Vein endothelial cell (primary cell): Measurements from ENCODE around the gene ARL2. TPM values are rescaled to one million over a fixed set of nuclear protein-coding genes. Genes with fewer than 3 reads are reported as not detected.

Experiments
- small RNA-seq: library from RNA; depleted of rRNA; stranded (forward); fragments of <200 nt; gene quantifications from one replicate; pipeline ENCODE3, GENCODE V24; 2012
- total RNA-seq: library from RNA; depleted of rRNA; stranded (reverse); fragments of >200 nt; gene quantifications from 2 replicates; pipeline ENCODE4 v1.2.3, GENCODE V29; 2012

ARL2 gene
- total RNA-seq = 97.8 and 115 TPM in 2 replicates

DNA sequence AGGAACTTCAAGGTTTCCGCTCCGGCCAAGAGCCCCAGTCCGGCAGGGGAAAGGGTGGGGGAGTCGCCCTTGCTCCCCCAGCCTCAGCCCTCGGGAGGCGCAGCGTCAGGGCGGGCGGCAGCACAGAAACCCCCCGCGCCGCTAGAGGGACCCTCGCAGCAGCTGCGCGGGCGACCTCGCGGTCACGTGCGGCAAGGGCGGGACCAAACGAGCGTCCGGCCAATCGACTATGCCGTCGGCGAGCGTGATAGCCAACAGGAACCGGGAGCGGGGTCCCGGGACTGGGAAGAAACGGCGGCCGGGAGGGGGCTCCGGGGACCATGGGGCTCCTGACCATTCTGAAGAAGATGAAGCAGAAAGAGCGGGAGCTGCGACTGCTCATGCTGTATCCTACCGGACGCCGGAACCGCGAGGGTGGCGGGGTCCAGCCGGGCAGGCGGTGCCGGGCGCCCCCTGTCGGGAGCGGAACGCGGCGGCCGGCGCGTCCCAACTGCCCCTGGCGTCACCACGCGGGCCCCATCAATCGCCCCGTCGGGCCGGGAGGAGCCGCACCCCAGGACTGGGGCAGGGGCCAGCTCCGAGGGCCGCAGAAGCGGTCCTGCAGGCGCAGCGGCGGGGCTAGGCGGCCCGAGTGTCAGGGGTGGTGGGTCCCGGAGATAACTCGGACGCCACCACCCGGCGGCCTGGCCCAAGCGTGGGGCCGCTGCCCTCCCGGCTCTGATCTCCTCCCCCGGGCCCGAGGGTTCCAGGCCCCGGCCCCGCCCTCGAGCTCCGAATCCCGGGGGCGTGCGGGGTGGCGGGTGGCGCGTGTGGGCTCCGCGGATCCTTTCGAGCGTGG lies at the start of gene ARL2:
Gene ARL2, plus strand, starts transcription at position 273 of the 838 bp plus-strand sequence. Its CDS starts 48 bp downstream, at position 321.

DNA sequence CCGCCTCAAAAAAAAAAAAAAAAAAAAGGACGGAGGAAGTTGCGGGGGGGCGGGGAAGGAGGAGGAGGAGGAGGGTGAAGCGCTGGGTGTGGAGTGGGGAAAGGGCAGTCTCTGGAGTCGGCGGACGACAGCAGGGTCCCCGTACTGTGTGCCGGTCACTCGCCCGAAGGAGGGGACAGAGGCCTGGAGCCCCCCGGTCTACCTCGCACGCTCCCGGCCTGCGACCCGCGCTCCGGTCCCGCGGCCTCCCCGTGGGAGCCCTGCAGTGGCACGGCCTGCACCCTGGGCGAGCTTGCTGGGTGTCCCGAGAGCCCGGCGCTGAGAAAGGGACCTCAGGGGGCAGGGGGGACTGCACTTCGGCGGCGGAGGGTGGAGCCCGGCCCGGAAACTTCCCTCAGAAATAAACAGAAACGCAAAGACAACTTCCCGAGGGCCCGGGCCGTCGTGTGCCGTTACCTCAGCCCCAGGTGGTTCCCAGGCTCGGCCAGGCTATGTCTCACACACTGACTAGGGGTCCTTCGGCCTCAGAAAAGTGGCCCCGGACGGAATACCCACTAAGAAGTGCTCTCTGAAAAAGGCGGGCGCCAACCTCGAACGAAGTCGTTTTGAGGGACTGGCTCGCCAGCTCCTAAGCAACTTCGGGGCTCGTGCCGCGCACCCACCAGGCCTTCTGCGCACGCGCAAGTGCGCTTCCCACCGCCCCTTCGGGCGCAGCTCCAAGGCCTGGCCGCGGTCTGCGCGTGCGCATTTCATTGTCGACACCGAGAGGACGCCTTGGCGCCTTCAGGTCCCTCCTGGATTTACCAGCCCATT lies 42.3 kb upstream of the ARL2 start, which contains the start of gene MAJIN:
Gene MAJIN, minus strand, starts transcription at position 688 of the 813 bp plus-strand sequence. CDS start 12,703 bp downstream, outside the sequence.

DNA sequence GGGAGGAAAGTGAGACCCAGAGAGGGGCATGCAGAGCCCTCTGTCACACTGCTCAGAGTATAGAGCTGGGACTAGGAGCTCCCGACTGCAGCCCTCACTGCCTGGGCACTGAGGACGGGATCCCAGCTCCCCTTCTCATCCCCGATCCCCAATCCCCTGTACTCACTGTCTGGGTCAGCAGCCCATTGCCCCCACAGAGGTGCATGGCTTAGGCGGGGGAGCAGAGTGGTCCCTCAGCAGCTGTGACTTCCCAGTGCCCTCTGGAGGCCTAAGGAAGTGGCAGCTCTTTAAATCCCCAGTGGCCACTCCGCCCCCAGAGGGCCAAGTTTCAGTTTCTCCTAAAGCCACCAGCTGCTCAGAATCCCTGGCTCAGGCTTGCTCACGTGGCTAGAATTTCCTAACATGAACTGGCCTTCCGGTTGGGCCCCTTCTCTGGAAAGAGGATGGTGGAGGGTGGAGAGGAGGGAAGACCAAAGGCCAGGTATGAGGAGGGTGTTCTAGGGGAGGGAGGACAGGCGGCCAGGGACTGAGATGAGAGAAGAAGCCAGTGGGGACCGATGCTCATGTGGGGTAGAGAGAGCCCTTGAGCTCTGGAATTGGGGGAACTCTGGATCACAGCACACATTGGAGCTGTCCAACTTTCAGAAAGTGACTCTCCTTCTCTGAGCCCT lies 17.1 kb upstream of the ARL2 start, which contains the start of gene BATF2:
Gene BATF2, minus strand, starts transcription at position 262 of the 671 bp plus-strand sequence. Its CDS starts 57 bp downstream, at position 205.

DNA sequence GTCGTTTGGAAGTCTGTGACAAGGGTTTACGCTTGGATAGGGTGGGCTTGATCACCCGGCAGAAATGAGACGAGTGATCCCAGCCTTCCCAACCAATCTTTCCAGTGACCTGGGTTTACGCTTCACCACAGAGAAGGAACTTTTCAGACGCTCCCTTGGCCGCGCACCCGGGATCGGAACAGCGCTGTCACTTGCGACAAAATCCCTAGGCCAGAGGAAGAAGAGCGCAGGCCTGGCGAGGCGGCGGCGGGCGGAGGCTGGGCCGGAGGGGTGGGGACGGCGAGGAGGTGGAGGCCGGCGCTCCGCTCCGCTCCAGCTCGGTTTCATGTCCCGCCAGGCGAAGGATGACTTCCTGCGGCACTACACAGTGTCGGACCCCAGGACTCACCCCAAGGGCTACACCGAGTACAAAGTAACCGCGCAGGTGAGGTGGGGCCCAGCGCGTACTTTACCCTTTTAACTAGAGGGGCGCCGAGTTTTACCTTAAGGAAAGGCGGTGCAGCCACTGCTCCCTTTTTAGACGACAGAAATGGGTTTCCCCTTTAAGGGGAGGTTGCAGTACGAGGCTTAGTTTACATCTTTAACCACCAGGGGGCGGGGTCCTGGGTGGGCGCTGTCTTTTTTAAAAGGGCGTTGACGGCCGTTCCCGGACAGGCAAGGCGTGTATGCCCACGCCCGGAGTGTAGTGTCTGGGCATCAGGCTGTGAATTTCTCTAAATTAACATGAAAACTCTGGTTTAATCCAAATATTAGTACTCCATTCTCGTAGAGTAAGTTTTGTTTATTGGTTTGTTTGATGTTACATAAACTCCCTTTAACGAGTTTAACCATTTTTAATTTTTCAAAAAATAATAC lies 13.5 kb downstream of the ARL2 start, which contains the start of gene SNX15:
Gene SNX15, plus strand, starts transcription at position 227 of the 855 bp plus-strand sequence. Its CDS starts 99 bp downstream, at position 326.

DNA sequence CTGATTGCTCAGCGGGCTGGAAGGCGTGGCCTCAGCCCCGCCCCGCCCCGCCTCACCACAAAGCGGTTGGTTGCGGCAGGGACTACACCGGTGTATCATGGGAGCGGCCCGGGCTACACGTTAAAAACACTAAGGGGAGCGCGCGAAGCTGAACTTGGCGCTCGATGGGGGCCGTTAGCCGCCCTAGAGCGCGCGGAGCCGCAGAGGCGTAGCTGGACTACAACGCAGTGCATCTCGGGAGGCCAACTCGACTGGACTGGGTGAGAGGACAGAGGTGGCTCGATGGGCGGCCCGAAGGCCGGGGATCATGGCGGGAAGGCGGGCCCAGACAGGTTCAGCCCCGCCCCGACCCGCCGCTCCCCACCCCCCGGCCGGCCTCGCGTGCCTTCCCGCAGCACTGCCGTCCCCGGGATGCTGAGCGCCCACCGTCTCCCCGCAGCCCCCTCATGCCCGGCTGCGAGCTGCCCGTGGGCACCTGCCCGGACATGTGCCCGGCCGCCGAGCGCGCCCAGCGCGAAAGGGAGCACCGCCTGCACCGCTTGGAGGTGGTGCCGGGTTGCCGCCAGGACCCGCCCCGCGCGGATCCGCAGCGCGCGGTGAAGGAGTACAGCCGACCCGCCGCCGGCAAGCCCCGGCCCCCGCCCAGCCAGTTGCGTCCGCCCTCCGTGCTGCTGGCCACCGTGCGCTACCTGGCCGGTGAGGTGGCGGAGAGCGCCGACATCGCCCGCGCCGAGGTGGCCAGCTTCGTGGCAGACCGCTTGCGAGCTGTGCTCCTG lies 27.1 kb downstream of the ARL2 start, which contains the start of gene SAC3D1:
Gene SAC3D1, plus strand, starts transcription at position 364 of the 776 bp plus-strand sequence. Its CDS starts 83 bp downstream, at position 447.

DNA sequence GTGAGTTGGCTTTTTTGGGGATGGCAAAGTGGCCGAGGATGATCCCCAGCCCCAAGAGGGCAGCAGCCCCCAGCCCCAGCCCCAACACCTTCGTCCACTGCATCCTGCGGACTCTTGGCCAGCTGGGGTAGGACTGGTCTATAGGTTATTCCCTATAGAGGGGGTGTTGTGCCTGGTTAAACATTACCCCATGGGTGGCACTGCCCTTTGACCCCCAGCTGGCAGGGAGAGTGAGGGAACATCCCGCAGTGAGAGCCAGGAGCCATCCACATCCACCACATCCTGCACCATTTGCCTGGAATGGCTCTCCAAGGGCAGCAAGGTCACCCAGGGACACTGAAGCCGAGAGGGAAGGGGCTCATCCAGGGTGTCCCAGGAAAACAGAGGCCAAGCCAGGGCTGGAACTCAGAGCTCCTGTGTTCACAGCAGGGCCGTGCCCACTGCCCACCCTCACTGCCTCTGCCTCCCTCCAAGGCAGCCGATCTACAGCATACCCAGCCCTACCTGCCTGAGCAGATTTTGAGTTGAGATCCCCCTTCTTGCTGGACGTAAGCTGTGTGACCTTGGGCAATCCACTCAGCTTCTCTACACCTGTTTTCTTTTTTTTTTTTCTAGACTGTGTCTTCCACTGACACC lies 44.6 kb downstream of the ARL2 start, which contains the start of gene NAALADL1:
Gene NAALADL1, minus strand, starts transcription at position 135 of the 636 bp plus-strand sequence. Its CDS starts 32 bp downstream, at position 103.

Small RNA genes lying within 50 kb of the gene (small RNA-seq; reads per million reads assigned to genes)
- gene MIR6879 = not detected
- gene SNX15 = not detected

Other genes starting within 250 kb of the ARL2 start
- gene SF1, start 235.6 kb upstream of the ARL2 start, total RNA-seq = 143 and 146 TPM in 2 replicates
- 43.7 and 66.3 TPM in 2 replicates for gene MAP4K2, start 210.9 kb upstream of the ARL2 start, total RNA-seq
- 21.7 and 26.5 TPM in 2 replicates for gene MEN1, start 203.6 kb upstream of the ARL2 start, total RNA-seq
- 0.33 and 0.38 TPM in 2 replicates for gene CDC42BPG, start 169.5 kb upstream of the ARL2 start, total RNA-seq
- gene EHD1, start 135.5 kb upstream of the ARL2 start, total RNA-seq = 97.7 and 129 TPM in 2 replicates
- gene ATG2A, start 97.0 kb upstream of the ARL2 start, total RNA-seq = 19.1 and 19.3 TPM in 2 replicates
- gene PPP2R5B, start 89.5 kb upstream of the ARL2 start, total RNA-seq = 10.8 and 12.4 TPM in 2 replicates
- gene GPHA2, start 78.3 kb upstream of the ARL2 start, total RNA-seq = not detected in 2 replicates
- not detected in 2 replicates for gene MAJIN, start 42.1 kb upstream of the ARL2 start, total RNA-seq
- 0.38 and 0.98 TPM in 2 replicates for gene BATF2, start 17.2 kb upstream of the ARL2 start, total RNA-seq
- 11.4 and 13.7 TPM in 2 replicates for gene SNX15, start 13.3 kb downstream of the ARL2 start, total RNA-seq
- gene SAC3D1, start 27.1 kb downstream of the ARL2 start, total RNA-seq = 9.3 and 12.4 TPM in 2 replicates
- gene NAALADL1, start 44.4 kb downstream of the ARL2 start, total RNA-seq = 5.5 and 7.2 TPM in 2 replicates
- gene CDCA5, start 69.9 kb downstream of the ARL2 start, total RNA-seq = 9.5 and 15.1 TPM in 2 replicates
- gene ZFPL1, start 70.1 kb downstream of the ARL2 start, total RNA-seq = 39.3 and 45.1 TPM in 2 replicates
- 204 and 261 TPM in 2 replicates for gene VPS51, start 82.1 kb downstream of the ARL2 start, total RNA-seq
- gene TM7SF2, start 97.7 kb downstream of the ARL2 start, total RNA-seq = 16.9 and 20.6 TPM in 2 replicates
- gene ZNHIT2, start 103.5 kb downstream of the ARL2 start, total RNA-seq = 8.0 and 11.4 TPM in 2 replicates
- gene FAU, start 108.0 kb downstream of the ARL2 start, total RNA-seq = 163 and 171 TPM in 2 replicates
- gene MRPL49, start 108.2 kb downstream of the ARL2 start, total RNA-seq = 54.5 and 58.6 TPM in 2 replicates
- 9.8 and 21.8 TPM in 2 replicates for gene SYVN1, start 120.4 kb downstream of the ARL2 start, total RNA-seq
- gene SPDYC, start 156.1 kb downstream of the ARL2 start, total RNA-seq = not detected in 2 replicates
- gene CAPN1, start 167.8 kb downstream of the ARL2 start, total RNA-seq = 173 and 196 TPM in 2 replicates
- 11.3 and 13.4 TPM in 2 replicates for gene POLA2, start 247.8 kb downstream of the ARL2 start, total RNA-seq